Upper lobe of left lung (tissue), 4 donors: ENCODE data around the gene NSD1.

ENCODE experiments used
- EP300 ChIP-seq, 4 donors: sonication (generic); formaldehyde crosslinking; IDR thresholded peaks; one replicate each; pipeline ENCODE4 v1.5.1; 2017; ENCODE audit warnings: antibody characterized with exemption in 4 of 4, control low read depth in 2 of 4
- POLR2AphosphoS5 ChIP-seq, 2 donors: sonication (generic); formaldehyde crosslinking; IDR thresholded peaks; one replicate each; pipeline ENCODE4 v1.5.1; 2017; ENCODE audit warnings: antibody characterized with exemption in 2 of 2
- TF ChIP-seq, protein P1 (sequence below), 6 experiments: fragments of 450-650 bp in 4 of 6; fragments of 200-600 bp in 2 of 6; sonication (generic) in 2 of 6; IDR thresholded peaks; one replicate each; pipeline ENCODE4 v1.5.1; 2016 to 2019; ENCODE audit warnings: antibody characterized with exemption in 6 of 6

DNA sequence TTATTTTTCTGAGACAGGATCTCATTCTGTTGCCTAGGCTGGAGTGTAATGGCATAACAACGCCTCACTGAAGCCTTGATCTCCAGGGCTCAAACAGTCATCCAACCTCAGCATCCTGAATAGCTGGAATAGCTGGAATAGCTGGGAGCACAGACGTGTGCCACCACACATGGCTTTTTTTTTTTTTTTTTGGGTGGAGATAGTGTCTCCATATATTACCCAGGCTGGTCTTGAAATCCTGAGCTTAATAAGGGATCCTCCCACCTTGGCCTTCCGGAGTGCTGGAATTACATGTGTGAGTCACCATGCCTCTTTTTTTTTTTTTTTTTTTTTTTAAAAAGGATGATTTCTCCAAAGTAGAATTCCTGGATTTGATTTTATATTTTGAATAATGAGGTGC is 60.7 kb downstream of the NSD1 start:
- TF ChIP-seq POLR2AphosphoS5 (IDR thresholded peaks at IDR 0.05) (no peak), EP300 (IDR thresholded peaks at IDR 0.05) (no peak)
- TF ChIP-seq, protein P1, sequence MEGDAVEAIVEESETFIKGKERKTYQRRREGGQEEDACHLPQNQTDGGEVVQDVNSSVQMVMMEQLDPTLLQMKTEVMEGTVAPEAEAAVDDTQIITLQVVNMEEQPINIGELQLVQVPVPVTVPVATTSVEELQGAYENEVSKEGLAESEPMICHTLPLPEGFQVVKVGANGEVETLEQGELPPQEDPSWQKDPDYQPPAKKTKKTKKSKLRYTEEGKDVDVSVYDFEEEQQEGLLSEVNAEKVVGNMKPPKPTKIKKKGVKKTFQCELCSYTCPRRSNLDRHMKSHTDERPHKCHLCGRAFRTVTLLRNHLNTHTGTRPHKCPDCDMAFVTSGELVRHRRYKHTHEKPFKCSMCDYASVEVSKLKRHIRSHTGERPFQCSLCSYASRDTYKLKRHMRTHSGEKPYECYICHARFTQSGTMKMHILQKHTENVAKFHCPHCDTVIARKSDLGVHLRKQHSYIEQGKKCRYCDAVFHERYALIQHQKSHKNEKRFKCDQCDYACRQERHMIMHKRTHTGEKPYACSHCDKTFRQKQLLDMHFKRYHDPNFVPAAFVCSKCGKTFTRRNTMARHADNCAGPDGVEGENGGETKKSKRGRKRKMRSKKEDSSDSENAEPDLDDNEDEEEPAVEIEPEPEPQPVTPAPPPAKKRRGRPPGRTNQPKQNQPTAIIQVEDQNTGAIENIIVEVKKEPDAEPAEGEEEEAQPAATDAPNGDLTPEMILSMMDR (IDR thresholded peaks at IDR 0.05) = no peak
